ENCODE measurements around the gene FAM234B.

DNA sequence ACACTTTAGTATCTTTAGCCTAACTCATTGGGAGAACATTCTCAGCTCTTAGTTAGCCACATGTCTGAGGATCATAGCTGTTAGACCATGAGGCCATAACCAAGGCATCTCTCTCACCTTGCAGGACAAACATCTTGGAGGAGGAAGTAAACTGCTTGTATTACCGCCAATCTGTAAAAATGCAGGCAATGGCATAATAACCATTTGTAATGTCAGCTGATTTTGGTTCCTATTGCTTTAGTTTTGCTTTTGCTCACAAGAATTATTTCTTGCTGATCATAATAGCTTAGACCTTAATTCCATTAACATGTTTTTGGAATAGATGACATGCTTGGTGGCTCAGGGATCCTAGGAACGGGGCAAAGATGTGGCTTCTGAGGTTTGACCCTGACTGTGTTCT, 75.6 kb downstream of the FAM234B start:
- no peak for TF ChIP-seq POLR2AphosphoS5 (IDR thresholded peaks at IDR 0.05; ENCODE audit: low read depth, low read length)
- TF ChIP-seq, protein P1, sequence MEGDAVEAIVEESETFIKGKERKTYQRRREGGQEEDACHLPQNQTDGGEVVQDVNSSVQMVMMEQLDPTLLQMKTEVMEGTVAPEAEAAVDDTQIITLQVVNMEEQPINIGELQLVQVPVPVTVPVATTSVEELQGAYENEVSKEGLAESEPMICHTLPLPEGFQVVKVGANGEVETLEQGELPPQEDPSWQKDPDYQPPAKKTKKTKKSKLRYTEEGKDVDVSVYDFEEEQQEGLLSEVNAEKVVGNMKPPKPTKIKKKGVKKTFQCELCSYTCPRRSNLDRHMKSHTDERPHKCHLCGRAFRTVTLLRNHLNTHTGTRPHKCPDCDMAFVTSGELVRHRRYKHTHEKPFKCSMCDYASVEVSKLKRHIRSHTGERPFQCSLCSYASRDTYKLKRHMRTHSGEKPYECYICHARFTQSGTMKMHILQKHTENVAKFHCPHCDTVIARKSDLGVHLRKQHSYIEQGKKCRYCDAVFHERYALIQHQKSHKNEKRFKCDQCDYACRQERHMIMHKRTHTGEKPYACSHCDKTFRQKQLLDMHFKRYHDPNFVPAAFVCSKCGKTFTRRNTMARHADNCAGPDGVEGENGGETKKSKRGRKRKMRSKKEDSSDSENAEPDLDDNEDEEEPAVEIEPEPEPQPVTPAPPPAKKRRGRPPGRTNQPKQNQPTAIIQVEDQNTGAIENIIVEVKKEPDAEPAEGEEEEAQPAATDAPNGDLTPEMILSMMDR (IDR thresholded peaks at IDR 0.05), result no peak
- TF ChIP-seq, protein P2, sequence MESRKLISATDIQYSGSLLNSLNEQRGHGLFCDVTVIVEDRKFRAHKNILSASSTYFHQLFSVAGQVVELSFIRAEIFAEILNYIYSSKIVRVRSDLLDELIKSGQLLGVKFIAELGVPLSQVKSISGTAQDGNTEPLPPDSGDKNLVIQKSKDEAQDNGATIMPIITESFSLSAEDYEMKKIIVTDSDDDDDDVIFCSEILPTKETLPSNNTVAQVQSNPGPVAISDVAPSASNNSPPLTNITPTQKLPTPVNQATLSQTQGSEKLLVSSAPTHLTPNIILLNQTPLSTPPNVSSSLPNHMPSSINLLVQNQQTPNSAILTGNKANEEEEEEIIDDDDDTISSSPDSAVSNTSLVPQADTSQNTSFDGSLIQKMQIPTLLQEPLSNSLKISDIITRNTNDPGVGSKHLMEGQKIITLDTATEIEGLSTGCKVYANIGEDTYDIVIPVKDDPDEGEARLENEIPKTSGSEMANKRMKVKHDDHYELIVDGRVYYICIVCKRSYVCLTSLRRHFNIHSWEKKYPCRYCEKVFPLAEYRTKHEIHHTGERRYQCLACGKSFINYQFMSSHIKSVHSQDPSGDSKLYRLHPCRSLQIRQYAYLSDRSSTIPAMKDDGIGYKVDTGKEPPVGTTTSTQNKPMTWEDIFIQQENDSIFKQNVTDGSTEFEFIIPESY (IDR thresholded peaks at IDR 0.05; ENCODE audit: borderline replicate concordance, low read depth), result no peak
- TF ChIP-seq, protein P3, sequence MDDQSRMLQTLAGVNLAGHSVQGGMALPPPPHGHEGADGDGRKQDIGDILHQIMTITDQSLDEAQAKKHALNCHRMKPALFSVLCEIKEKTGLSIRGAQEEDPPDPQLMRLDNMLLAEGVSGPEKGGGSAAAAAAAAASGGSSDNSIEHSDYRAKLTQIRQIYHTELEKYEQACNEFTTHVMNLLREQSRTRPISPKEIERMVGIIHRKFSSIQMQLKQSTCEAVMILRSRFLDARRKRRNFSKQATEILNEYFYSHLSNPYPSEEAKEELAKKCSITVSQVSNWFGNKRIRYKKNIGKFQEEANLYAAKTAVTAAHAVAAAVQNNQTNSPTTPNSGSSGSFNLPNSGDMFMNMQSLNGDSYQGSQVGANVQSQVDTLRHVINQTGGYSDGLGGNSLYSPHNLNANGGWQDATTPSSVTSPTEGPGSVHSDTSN (IDR thresholded peaks at IDR 0.05), result no peak
- TF ChIP-seq SMC3 (IDR thresholded peaks at IDR 0.05; ENCODE audit: low read depth, low read length), result no peak
- no peak for TF ChIP-seq FOSL2 (IDR thresholded peaks at IDR 0.05; ENCODE audit: borderline replicate concordance, low read depth)
- TF ChIP-seq, protein P4, sequence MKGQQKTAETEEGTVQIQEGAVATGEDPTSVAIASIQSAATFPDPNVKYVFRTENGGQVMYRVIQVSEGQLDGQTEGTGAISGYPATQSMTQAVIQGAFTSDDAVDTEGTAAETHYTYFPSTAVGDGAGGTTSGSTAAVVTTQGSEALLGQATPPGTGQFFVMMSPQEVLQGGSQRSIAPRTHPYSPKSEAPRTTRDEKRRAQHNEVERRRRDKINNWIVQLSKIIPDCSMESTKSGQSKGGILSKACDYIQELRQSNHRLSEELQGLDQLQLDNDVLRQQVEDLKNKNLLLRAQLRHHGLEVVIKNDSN (IDR thresholded peaks at IDR 0.05; ENCODE audit: borderline replicate concordance, low read depth), result no peak

Measured in SK-N-SH (cell line).